VCaP (cell line): ENCODE results near the gene KRTAP4-16.

ENCODE experiments used
- H3K27ac ChIP-seq: fragments of 450-650 bp; 2 replicates; pipeline ENCODE4 v1.5.1; 2017
- CTCF ChIP-seq: fragments of 450-650 bp; conservative IDR thresholded peaks from 2 replicates; pipeline ENCODE4 v1.5.1; 2017; ENCODE audit warnings: mild to moderate bottlenecking, moderate library complexity

Gene KRTAP4-16

DNA sequence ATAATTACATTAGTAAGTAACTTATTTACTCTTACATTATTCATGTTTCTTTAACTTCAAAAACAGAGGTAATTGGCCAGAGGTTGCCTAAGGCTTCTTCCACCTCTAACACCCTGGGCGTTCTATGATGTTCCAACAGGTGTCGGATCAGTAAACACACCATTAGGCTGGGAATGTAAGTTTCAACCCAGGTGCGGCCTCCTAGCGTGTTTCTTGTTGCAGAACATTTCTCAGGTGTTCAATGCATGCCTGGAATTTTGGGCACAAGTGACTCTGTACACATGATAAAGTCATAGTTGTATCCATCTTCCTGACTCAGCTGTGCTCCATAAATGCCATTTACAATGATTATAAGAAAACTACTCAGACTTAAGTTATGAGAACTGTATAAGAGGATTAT lies 48.0 kb downstream of the KRTAP4-16 start:
- TF ChIP-seq CTCF: no peak
- H3K27ac ChIP-seq: no peak overlapping the region

- H3K27ac ChIP-seq: no peak overlapping the region
- no peak for TF ChIP-seq CTCF
These were observed 49.4 kb downstream of the KRTAP4-16 start for GRCh38 chr17:41052566-41052965.
